RKO (cell line): ENCODE data around the gene NXNL2.

Source experiments
- DNase-seq: peaks from one replicate; pipeline ENCODE4 v3.0.0-alpha.2; 2016; ENCODE audit warnings: low spot score

The NXNL2 gene

DNA sequence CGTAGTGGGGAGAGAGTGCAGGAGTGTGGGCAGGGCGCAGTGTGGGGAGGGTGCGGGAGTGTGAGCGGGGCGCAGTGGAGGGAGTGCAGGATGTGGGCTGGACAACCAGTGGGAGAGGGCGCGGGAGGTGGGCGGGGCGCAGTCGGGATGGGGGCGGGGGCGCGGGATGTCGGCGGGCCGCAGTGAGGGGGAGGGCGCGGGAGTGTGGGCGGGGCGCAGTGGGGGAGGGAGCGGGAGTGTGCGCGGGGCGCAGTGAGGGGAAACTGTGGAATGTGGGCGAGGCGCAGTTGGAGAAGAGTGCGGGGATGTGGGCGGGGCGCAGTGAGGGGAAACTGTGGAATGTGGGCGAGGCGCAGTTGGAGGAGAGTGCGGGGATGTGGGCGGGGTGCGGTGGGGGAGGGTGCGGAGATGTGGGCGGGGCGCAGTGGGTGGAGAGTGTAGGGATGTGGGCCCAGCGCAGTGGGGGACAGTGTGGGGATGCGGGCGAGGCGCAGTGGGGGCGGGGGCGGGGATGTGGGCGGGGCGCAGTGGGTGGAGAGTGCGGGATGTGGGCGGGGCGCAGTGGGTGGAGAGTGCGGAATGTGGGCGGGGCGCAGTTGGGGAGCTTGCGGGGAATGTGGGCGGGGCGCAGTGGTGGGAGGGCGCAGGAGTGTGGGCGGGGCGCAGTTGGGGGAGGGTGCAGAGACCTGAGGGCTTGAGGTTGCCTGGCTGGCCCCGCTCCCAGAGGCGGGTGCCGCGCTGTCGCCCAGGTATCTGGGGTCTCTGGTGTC, at the start of gene NXNL2:
Gene NXNL2, plus strand, starts transcription at position 723 of the 770 bp plus-strand sequence. CDS start 257 bp downstream, outside the sequence.
- DNase-seq, result no peak

DNA sequence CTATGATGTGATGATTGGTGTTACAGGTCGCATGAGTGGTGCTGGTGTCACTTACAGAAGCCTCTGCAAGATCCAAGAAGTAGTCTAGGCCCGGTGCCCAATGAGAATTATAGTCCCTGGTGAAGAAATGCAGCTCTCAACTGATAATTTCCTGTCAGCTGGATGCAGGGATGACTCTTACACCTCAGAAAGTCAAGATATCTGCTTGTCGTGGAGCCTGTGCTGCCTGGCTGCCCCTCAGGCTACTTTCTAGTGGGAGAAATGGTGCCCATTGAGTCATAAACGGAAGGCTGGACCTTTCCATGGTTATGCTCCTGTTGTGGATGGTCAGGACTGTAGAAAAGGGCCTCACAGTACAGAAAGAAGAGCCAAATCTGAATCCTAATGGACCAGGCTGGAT, 46.8 kb upstream of the NXNL2 start:
- no peak for DNase-seq

DNA sequence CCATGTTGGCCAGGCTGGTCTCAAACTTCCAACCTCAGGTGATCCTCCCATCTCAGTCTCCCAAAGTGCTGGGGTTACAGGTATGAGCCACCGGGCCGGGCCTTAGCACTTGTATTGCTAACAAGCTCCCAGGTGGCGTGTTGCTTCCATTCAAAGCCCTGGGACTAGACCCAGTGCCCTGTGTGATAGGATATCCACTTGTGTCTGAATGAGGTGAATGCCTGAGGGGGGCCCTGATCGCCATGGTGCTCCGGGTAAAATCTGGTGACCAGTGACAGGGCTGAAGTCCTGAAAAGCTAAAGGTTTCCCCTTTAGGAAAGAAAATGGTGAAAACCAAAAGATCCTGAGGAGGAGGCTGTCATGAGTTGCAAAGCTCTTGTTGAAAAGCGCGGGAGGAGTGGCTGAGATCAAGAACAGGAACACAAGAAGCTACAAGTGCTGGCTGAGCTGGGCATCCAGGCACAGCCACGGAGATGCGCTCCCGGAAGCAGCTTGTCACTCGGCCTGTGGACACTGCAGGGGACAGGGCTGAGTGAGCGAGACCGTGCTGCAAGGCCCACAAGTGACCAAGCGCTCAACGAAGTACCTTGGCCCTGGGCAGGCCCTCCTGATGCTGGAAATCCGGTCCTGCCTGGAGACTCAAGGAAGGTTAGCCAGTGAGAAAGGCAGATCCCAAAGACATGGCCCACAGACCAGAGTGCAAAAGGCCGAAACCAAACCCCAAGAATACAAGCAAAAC, 39.8 kb upstream of the NXNL2 start:
- DNase-seq, result no peak

DNA sequence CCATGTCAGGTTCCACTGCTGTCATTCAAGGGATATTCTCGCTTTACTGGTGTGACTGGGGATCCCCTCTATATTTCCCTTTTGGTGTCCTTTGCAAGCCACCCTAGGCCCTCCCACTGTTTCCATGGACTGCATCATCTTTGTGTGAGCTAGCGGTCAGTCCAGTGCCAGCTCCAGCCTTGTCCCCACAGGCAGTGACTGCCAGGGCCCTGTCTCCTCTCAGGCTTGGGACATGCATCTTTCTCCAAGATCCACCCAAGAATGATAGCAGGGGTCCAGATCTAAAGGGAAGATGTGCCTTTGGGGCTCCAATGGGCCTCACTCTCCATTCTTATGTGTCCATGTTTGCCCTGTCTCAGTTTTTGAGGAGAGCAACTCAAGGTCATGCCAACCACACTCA, 37.8 kb upstream of the NXNL2 start:
- no peak for DNase-seq

DNA sequence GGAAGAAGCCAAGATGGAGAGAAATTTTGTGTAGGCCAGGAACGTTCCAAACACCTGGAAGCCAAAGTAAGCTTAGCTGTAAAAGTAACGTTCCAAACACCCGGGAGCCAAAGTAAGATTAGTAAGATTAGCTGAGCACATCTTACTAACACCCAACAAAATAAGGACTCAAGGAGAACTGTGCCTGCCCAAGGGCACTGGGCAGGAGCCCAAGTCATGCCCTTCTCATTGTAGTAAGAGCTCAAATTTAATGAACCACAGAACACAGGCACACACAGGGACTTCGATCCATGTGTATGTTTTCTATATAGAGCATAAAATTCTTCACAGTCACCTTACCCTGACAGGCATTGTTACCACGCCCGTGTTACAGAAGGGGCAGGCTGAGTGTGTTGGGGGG, 36.1 kb upstream of the NXNL2 start:
- no peak for DNase-seq

DNA sequence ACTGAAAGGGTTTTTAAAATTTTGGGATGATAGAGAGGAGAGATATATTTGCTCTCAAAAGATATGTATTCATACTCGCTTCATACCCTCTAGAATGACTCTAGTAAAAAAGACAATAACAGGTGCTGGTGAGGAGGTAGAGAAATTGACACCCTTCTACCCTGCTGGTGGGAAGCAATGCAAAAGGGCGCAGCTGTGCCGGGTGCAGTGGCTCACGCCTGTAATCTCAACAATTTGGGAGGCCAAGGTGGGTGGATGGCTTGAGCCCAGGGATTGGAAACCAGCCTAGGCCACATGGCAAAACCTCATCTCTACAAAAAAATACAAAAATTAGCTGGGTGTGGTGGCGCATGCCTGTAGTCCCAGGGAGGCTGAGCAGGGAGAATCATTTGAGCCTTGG, 33.9 kb upstream of the NXNL2 start:
- DNase-seq, result no peak

DNA sequence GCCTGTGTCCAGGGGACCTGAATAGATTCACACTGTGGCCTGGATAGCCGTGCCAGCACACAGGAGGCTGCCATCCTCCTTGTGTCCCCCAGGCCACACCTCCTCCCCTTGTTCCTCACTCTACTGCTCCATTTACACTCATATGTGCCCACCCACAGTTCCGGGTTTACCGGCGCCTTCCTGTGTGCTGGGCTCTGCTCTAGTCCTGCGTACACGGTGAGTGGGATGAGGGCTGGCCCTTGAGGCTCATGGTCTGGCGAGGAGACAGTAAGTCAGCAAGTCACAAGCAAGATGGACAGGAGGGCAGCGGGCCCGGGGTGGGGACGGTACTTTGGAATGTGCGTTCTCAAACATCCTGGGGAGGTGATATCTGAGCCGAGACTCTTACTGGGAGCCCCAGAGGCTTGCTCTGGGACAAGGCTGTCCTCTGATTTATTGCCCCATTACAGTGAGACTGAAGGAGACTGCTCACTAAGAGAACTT, 32.4 kb upstream of the NXNL2 start:
- DNase-seq, result no peak

DNA sequence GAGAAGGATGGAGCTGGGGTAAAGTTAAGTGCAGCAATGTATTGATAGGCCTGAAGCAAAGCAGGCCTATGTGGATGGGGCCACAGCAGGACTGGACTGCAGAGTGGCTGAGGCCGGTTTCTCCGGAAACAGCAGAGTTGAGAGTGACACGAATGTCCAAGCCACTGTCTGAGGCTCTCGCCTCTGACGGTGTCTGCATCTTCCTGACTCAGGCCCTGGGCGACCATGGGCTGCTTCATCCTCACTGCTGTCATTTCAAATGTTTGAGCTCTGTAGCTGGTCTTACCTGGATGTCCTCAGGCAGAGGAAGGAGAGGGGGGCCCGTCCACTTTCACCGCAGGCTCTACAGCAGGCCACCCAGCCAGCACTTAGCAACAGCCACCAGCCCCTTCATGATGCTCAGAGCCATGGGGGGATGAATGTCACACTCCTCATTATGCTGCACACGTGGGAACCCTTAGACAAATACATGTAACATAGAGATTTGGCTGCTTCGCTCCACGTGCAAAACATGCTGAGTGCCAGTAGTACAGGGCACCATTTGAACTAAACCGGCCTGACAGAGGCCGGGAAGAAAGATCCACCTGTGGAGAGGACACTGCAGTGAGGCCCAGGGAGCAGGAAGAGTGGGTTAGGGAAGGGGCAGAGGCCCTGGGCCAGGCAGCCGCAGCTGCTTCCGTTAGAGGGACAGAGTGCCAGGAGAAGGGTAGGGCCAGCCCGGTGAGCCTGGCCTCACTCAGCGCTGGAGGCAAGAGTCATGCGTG, 31.7 kb upstream of the NXNL2 start:
- no peak for DNase-seq

DNA sequence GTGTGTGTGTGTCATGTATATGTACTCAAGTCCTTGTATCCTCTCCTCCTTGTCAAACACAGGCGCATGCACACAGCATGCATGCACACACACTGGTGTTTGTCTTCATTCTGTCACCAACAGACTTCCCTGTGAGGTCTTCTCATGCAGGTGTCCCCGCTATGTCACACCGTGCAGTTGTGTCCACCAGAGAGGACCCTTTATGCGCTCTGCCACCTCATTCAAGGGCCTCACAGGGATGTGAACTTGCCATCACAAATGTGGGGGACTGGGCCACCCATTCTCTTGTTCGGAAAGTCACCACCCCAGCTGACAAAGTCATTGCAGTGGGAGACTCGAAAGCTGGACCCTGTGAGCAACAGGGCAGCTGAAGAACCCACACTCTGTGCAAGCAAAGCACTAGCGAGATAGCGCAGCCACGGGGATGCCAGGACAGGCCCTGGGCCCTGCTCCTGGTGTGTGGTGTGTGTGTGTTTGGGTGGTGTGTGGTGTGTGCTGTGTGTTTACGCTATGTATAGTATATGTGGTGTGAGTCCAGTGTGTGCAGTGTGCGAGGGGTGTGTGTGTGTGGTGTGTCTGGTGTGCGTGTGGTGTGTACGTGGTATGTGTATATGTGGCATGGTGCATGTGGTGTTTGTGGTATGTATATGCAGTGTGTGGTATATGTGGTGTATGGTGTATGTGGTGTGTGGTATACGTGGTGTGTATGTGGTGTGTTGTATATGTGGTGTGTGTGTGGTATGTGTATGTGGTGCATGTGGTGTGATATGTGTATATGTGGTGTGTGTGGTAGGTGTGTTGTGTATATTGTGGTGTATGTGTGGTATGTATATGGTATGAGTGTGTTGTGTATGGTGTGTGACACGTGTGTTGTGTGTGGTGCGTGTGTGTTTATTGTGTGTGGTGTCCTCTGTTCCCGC, 30.9 kb upstream of the NXNL2 start:
- no peak for DNase-seq

DNA sequence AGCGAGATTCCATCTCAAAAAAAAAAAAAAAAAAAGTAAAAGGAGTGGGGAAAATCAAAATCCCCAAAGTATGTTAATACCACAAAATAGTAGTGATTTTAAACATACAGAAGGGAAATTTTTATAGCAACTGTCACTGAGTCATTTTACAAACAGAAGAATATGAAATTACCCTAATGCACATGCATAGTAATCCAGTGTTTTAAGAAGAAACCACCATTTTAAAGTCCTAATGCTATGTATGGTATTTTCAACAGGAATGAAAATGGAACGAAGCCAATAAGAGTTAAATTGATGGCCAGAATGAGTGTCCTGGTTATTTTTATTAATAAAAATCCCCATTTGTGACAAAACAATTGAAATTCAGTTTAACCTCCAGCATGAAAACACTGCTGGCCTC, 26.7 kb upstream of the NXNL2 start:
- no peak for DNase-seq

DNA sequence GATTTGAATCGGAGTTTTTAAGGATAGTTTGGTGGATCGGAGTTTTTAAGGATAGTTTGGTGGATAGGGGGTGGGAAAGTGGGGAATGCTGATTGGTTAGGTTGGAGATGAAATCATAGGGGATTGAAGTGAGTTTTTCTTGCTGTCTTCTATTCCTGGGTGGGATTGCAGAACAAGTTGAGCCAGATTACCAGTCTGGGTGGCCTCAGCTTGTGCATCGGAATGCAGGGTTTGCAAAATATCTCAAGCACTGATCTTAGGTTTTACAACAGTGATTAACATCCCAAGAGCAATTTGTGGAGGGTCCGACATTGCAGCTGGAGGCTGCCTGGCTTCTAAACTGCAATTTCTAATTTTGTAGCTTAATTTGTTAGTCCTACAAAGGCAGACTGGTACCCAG, 23.1 kb upstream of the NXNL2 start:
- no peak for DNase-seq

DNA sequence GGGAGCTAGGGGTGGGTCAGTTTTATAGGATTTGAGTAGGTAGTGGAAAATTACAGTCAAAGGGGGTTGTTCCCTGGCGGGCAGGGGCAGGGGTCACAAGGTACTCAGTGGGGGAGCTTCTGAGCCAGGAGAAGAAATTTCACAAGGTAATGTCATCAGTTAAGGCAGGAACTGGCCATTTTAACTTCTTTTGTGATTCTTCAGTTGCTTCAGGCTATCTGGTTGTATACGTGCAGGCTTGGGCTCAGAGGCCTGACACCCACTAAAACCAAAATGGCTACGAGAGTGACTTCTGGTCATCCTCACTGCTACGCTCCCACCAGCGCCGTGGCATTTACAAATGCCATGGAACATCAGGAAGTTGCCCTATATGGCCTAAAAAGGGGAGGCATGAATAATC, 20.7 kb upstream of the NXNL2 start:
- DNase-seq, result no peak

DNA sequence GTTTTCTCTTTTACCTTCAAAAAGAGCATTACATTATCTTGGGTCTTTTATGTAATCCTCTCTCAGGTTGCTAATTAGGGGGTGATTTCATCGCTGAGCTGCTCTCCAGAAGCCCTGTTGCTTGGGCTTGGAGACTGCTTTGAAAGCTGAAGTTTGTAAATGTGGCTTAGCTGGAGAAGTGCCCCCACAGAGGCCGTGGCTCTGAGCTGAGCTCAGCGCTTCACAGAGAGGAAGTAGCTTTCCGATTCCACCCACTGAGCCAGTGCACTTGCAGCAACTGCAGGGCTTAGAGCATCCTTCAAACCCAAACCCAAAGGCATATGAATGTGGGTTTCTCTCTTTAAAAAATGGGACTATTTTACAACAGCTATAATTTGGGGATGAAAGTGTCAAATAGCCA, 13.7 kb upstream of the NXNL2 start:
- DNase-seq, result no peak

DNA sequence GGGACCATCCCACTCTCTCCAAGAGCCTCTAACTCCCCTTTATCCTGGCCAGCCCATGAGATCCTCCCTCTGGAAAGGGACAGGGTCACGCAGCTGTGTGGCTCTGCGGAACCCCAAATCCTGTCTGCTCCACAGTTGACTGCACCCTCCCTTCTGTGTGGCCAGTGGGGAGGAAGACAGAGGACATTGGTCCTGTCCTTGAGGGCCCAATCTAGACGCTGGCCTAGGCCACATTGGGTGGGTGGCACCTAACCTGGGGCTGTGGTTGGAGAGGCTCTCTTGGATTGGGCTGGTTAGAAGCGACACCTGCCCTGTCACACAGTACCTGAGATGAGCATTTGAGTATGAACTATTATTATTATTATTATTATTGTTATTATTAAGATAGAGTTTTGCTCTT, 12.6 kb upstream of the NXNL2 start:
- DNase-seq, result no peak

DNA sequence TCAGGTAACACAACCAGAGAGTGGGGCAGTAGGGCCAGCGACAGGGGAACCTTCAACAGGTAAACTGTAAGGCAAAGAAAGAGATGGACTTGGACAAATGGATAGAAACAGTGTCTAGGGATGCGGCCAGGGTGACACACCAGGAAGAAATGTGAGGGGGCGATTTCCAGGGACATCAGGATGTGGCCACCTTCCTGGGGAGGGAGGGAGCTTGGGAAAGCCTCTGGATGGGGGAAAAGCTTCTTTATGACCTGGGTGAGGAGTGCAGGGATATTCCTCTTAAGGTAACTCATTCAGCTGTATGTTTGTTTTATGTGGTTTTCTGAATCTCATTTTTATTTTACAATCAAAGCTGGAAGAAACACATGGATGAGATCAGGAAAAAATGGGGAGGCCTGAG, 11.9 kb upstream of the NXNL2 start:
- peak; percentile 21 for DNase-seq

DNA sequence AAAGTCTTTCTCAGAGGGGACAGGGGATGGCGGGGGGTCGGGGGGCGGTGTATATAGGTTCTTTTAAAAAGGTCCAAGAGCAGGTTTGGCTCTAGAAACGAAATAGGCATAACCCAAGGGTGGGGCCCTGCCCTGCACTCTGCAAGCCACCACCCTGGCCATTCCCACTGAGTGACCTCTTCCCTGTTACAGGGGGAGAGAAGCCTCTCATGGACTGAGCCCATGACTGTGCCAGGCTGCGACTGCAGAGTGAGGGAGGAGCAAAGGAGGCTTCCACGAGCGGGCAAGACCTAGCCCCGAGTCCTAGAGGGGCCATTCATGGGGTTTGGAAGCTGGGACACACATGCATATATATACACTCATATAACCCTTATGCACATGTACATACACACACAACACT, 10.1 kb upstream of the NXNL2 start:
- DNase-seq, result no peak

DNA sequence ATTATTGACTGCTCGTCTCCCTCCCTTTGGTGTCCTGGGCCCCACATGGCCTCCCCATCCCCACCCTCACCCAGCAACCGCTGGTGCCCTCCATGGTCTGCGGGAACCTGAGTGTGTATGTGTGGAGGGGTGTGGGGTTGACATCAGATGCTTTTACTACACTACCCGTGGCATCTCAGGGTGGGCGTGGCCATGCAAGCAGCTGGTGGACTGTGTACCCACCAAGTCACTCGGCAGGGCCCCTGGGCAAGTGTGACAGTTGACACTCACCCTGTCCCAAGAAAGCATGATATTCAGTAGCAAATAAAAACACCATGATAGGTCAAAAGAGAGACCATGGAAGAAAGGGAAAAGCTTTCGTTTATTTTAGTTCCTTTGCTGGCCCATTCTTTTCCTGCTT, 7.4 kb upstream of the NXNL2 start:
- no peak for DNase-seq

DNA sequence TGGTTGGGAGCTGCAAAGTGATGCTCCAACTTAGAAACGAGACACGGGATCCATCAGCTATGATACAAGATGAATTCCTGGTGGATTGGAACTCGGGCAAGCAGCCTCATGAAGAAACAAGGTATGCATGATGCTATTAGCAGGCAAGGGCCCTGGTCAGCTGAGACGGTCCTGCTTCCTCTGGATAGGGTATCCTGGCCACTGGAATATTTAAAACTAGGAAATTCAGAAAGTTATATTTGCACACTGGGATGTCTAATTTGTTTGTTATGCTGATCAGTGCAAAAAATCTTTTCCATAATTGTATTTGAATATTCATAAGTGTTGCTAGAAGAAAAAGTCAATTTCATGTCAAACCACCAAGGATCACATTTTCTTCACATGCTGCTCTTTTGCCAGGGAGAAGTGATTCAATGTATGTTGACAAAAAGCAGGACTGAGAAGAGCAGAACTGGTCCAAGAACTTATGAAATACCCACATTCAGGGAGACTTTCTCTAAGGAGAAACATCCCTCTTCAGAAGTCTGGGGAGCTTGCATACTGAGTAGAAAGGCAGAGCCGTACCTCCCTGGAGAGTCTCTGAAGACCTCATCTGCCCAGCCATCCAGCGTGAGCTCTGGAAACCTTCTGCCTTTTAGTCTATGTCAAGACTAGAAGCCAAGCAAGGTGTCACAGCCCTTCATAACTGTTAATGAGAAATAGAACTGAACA, 6.7 kb upstream of the NXNL2 start:
- DNase-seq, result no peak

DNA sequence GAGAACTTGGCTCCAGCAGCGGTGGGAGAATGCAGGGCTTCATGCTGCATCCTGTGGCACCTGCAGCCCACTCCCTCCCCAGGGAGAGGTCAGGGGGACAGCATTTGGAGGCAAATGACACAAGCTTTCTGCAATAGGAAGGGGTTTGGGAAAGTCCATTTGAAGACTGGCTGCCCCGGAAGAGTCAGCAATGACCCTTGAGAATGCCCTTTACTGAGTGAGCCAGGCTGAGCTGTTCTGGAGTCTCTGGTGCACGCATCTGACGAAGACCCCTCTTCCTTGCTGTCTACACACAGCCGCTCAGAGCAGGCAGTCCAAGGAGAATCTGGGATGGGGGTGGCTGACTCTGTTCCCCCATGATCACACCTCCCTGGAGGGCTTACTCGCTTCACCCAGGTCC, 5.5 kb upstream of the NXNL2 start:
- no peak for DNase-seq

DNA sequence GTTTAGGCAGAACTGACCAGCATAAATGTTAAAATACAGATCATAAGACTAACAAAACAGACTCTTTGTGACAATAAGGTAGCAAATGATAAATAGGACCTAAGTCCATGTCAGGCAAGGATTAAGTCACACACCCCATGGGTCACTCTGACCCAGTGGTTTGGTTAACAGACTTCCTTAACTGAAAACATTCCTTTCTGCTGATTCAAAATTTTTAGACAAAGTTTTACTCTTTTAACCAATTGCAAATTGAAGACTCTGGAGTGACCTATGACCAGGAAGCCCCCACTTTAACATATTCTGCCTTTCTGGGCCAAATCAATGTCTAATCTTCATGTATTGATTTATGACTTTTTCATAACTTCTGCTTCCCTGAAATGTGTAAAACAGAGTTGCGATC, 4.9 kb upstream of the NXNL2 start:
- DNase-seq, result no peak
